ENCODE data around the gene PEX11G.

DNA sequence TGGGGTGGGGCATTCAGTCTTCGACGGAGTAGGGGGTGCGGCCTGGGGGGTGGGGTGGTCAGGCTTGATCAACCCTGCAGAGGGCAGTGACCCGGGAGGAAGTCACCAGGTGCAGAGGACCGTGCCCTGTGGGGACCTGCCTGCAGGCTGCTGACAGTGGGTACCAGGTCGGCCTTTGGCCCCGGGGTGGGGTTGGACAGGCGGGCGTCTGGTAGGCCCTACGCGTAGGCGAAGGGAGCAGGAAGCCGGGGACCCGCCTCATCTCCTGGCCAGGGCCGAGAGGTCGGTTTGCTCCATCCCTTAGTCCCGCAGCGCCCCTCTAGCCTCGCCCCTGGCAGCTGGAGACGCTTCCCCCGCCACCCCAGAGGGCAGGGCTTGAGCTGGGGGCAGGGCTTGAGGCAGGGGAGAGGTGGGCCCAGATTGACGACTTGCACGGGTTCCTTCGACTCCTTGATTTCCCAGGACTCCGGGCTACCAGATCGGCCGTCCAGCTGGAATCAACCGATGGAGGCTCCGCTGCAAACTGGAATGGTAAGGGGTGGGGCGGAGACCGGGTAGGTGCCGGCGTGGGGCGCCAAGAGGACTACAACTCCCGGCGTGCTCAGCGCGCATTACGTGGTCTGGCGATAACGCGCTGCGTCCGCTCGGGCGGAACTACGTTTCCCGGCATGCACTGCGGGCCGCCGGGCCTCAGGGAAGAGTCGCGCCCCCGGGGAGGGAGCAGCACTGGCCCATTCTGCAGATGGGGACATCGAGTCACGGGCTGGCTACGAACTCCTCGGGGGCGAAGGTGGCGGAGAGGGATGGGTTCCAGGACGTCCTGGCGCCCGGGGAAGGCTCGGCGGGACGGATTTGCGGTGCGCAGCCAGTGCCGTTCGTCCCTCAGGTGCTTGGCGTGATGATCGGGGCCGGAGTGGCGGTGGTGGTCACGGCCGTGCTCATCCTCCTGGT, 46.5 kb upstream of the PEX11G start, which contains the start of gene PNPLA6:
- TF ChIP-seq CTCF (IDR thresholded peaks at IDR 0.05) (peak in 1 of 7 experiments; percentile 7), POLR2AphosphoS5 (IDR thresholded peaks at IDR 0.05) (peak; percentile 80 to 95 (median 91)), POLR2A (IDR thresholded peaks at IDR 0.05) (peak in 1 of 4 donors; percentile 39), EP300 (IDR thresholded peaks at IDR 0.05) (no peak)
